WTC11 (cell line): ENCODE results near the gene SLC22A13.

Experiments used
- FOXP1 ChIP-seq: sonication (generic); formaldehyde crosslinking; IDR thresholded peaks from 2 replicates; pipeline ENCODE4 v1.8.0; 2022; ENCODE audit warnings: missing genetic modification reagents, mild to moderate bottlenecking, moderate library complexity, borderline replicate concordance
- KAT7 ChIP-seq: sonication (generic); formaldehyde crosslinking; IDR thresholded peaks from 2 replicates; pipeline ENCODE4 v1.8.1; 2023; ENCODE audit warnings: missing genetic modification reagents, mild to moderate bottlenecking, borderline replicate concordance
- NR1H2 ChIP-seq: sonication (generic); formaldehyde crosslinking; IDR thresholded peaks from 2 replicates; pipeline ENCODE4 v1.9.0; 2021; ENCODE audit warnings: mild to moderate bottlenecking, moderate library complexity, missing genetic modification reagents
- SP1 ChIP-seq: sonication (generic); formaldehyde crosslinking; conservative IDR thresholded peaks from 2 replicates; pipeline ENCODE4 v1.8.1; 2022; ENCODE audit warnings: missing genetic modification reagents
- TCF7 ChIP-seq: sonication (generic); formaldehyde crosslinking; IDR thresholded peaks from 2 replicates; pipeline ENCODE4 v1.8.0; 2022; ENCODE audit warnings: mild to moderate bottlenecking, low read depth, missing genetic modification reagents, moderate library complexity
- TEAD1 ChIP-seq: sonication (generic); formaldehyde crosslinking; IDR thresholded peaks from 2 replicates; pipeline ENCODE4 v1.8.0; 2022; ENCODE audit warnings: mild to moderate bottlenecking, missing genetic modification reagents
- TP53 ChIP-seq: sonication (generic); formaldehyde crosslinking; IDR thresholded peaks from 2 replicates; pipeline ENCODE4 v1.8.1; 2023; ENCODE audit warnings: mild to moderate bottlenecking, missing genetic modification reagents
- ZNF423 ChIP-seq: fragments of 250-450 bp; sonication (Bioruptor Pico); IDR thresholded peaks from 2 replicates; pipeline ENCODE4 v2.1.2; 2022; ENCODE audit warnings: mild to moderate bottlenecking, moderate library complexity
- TF ChIP-seq, protein P1 (sequence below): fragments of 200-600 bp; IDR thresholded peaks from 2 replicates; pipeline ENCODE4 v1.8.0; 2022; ENCODE audit warnings: antibody characterized with exemption
- TF ChIP-seq, protein P2 (sequence below): sonication (generic); formaldehyde crosslinking; IDR thresholded peaks from 2 replicates; pipeline ENCODE4 v1.8.0; 2023; ENCODE audit warnings: missing genetic modification reagents
- TF ChIP-seq, protein P3 (sequence below): sonication (generic); formaldehyde crosslinking; IDR thresholded peaks from 2 replicates; pipeline ENCODE4 v1.8.0; 2022; ENCODE audit warnings: missing genetic modification reagents

DNA sequence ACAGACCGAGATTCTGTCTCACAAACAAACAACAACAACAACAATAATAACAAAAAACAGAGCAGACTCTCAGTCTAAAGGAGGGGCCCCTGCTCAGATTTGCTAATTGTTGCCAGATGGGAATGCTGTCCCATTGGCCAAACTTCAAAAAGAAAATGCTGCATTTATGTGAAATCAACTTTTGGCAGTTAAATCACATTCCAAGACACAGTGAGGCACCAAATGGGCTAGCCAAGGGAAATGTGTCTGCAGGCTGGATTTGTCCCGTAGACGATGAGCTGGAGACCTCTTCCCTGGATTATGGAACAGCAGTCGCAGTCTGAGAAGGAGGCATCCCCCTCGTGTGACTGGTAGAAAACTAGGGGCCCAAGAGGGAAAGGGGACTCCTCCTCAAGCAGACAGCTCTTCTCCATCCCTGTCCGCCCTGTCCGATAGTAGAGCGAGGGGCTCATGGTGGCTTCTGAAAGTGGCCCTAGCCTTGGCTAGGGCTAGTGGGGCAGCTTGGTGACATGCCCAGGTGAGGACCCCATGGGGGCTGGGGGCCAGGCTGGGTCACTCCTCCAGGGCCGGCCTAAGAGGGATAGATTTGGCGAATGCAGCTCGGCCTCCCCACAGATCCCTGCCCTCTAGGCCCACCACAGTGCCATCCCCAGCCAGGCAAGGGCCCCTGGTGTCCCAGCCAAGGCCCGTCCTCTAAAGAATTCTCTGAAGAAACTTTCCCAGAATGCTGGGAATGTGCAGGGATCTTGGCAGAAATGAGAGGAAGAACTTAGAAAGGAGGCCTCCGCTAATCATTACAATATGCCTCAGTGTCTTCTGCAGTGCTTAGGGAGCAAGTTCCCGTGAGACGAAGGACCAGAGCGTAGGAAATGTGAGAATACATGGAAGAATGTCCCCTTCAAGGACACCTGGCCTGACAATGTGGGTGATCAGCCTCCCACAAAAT lies 18.5 kb downstream of the SLC22A13 start:
- TF ChIP-seq ZNF423 (no peak), SP1 (no peak), TEAD1 (CRISPR knock-in tag) (no peak), KAT7 (CRISPR knock-in tag) (no peak), TCF7 (CRISPR knock-in tag) (no peak), NR1H2 (CRISPR knock-in tag) (no peak), FOXP1 (no peak), TP53 (CRISPR knock-in tag) (no peak)
- TF ChIP-seq, protein P1, sequence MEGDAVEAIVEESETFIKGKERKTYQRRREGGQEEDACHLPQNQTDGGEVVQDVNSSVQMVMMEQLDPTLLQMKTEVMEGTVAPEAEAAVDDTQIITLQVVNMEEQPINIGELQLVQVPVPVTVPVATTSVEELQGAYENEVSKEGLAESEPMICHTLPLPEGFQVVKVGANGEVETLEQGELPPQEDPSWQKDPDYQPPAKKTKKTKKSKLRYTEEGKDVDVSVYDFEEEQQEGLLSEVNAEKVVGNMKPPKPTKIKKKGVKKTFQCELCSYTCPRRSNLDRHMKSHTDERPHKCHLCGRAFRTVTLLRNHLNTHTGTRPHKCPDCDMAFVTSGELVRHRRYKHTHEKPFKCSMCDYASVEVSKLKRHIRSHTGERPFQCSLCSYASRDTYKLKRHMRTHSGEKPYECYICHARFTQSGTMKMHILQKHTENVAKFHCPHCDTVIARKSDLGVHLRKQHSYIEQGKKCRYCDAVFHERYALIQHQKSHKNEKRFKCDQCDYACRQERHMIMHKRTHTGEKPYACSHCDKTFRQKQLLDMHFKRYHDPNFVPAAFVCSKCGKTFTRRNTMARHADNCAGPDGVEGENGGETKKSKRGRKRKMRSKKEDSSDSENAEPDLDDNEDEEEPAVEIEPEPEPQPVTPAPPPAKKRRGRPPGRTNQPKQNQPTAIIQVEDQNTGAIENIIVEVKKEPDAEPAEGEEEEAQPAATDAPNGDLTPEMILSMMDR = no peak
- TF ChIP-seq, protein P2, sequence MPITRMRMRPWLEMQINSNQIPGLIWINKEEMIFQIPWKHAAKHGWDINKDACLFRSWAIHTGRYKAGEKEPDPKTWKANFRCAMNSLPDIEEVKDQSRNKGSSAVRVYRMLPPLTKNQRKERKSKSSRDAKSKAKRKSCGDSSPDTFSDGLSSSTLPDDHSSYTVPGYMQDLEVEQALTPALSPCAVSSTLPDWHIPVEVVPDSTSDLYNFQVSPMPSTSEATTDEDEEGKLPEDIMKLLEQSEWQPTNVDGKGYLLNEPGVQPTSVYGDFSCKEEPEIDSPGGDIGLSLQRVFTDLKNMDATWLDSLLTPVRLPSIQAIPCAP (CRISPR knock-in tag) = no peak
- TF ChIP-seq, protein P3, sequence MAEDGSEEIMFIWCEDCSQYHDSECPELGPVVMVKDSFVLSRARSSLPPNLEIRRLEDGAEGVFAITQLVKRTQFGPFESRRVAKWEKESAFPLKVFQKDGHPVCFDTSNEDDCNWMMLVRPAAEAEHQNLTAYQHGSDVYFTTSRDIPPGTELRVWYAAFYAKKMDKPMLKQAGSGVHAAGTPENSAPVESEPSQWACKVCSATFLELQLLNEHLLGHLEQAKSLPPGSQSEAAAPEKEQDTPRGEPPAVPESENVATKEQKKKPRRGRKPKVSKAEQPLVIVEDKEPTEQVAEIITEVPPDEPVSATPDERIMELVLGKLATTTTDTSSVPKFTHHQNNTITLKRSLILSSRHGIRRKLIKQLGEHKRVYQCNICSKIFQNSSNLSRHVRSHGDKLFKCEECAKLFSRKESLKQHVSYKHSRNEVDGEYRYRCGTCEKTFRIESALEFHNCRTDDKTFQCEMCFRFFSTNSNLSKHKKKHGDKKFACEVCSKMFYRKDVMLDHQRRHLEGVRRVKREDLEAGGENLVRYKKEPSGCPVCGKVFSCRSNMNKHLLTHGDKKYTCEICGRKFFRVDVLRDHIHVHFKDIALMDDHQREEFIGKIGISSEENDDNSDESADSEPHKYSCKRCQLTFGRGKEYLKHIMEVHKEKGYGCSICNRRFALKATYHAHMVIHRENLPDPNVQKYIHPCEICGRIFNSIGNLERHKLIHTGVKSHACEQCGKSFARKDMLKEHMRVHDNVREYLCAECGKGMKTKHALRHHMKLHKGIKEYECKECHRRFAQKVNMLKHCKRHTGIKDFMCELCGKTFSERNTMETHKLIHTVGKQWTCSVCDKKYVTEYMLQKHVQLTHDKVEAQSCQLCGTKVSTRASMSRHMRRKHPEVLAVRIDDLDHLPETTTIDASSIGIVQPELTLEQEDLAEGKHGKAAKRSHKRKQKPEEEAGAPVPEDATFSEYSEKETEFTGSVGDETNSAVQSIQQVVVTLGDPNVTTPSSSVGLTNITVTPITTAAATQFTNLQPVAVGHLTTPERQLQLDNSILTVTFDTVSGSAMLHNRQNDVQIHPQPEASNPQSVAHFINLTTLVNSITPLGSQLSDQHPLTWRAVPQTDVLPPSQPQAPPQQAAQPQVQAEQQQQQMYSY (CRISPR knock-in tag) = no peak
